Liver (tissue), 3 donors: ENCODE measurements around the gene SUGT1.
"Not testable (repeated sequence)": the region's sequence is repeated elsewhere in the genome, so short reads cannot be mapped to it uniquely, and the experiment has no call there.

Experiments used
- CTCF ChIP-seq: fragments of 150-350 bp; IDR thresholded peaks from 2 replicates; pipeline ENCODE4 v1.5.1; 2017; ENCODE audit warnings: improper control_type of control experiment, low read depth, low read length; ENCODE audit not compliant: missing input control
- RAD21 ChIP-seq, 2 donors: IDR thresholded peaks; 2 replicates each; pipeline ENCODE4 v1.6.1; 2016; ENCODE audit warnings: antibody characterized with exemption in 2 of 2, mild to moderate bottlenecking in 2 of 2
- YY1 ChIP-seq: IDR thresholded peaks from 2 replicates; pipeline ENCODE4 v1.6.1; 2016; ENCODE audit warnings: antibody characterized with exemption, mild to moderate bottlenecking
- donor health status: healthy.
- donor health status: healthy.

- TF ChIP-seq CTCF; RAD21 (IDR thresholded peaks at IDR 0.05); YY1: not testable (repeated sequence)
Observed at GRCh38 chr13:52721356-52721755, 68.7 kb downstream of the SUGT1 start.
